Gastrocnemius medialis (tissue), 4 donors: Measurements from ENCODE around the gene TNNT1. TPM values are rescaled to one million over a fixed set of nuclear protein-coding genes. Genes with fewer than 3 reads are reported as not detected.

Source experiments
- ATAC-seq, 2 donors: fragments of 150-250 bp; one replicate each; pipeline ENCODE4 v1.9.1; 2016
- DNase-seq, 2 donors: peaks; one replicate each; pipeline ENCODE4 v3.0.0-alpha.2; 2019
- H3K27ac ChIP-seq, 4 donors: fragments of 200-600 bp; sonication (generic); 1 replicate in 1 of 4; 2 replicates in 3 of 4; pipeline ENCODE4 v1.5.1; 2016 to 2018; ENCODE audit warnings: mild to moderate bottlenecking in 2 of 4, moderate library complexity in 1 of 4
- H3K27me3 ChIP-seq, 3 donors: fragments of 200-600 bp; sonication (generic) in 2 of 3; 1 replicate in 1 of 3; 2 replicates in 2 of 3; pipeline versions ENCODE4 v1.5.1 to v1.6.0; 2016 to 2019; ENCODE audit warnings: mild to moderate bottlenecking in 1 of 3, moderate library complexity in 1 of 3
- H3K36me3 ChIP-seq, 2 donors: fragments of 200-600 bp; sonication (generic) in 1 of 2; one replicate each; pipeline ENCODE4 v1.5.1; 2017 to 2018
- H3K4me1 ChIP-seq, 2 donors: fragments of 200-600 bp; sonication (generic) in 1 of 2; one replicate each; pipeline ENCODE4 v1.5.1; 2016 to 2017; ENCODE audit warnings: mild to moderate bottlenecking in 2 of 2
- H3K4me3 ChIP-seq, 4 donors: fragments of 200-600 bp; sonication (generic) in 3 of 4; 1 replicate in 1 of 4; 2 replicates in 3 of 4; pipeline ENCODE4 v1.5.1; 2016 to 2019; ENCODE audit warnings: mild to moderate bottlenecking in 2 of 4
- H3K9me3 ChIP-seq, 3 donors: fragments of 200-600 bp; sonication (generic) in 2 of 3; 1 replicate in 1 of 3; 2 replicates in 2 of 3; pipeline ENCODE4 v1.5.1; 2016 to 2019
- CTCF ChIP-seq, 5 experiments: fragments of 450-650 bp in 3 of 5; fragments of 200-600 bp in 2 of 5; sonication (generic) in 2 of 5; IDR thresholded peaks in 4 of 5; conservative IDR thresholded peaks in 1 of 5; 1 replicate in 4 of 5; 2 replicates in 1 of 5; pipeline ENCODE4 v1.5.1; 2016 to 2019; ENCODE audit warnings: antibody characterized with exemption in 5 of 5, mild to moderate bottlenecking in 3 of 5, moderate library complexity in 3 of 5
- POLR2A ChIP-seq, 2 donors: fragments of 450-650 bp; IDR thresholded peaks; one replicate each; pipeline ENCODE4 v1.6.1; 2017; ENCODE audit warnings: antibody characterized with exemption in 2 of 2, mild to moderate bottlenecking in 2 of 2, moderate library complexity in 2 of 2
- in situ Hi-C, 4 donors: fragments of 200-750 bp; cut with MboI; loops; one replicate each; pipeline versions ENCODE4 v1.15.0 to v1.8.0; 2017; ENCODE audit warnings: low sequenced_read_pairs in 4 of 4
- intact Hi-C: fragments of 100-400 bp; cut with DNase I; formaldehyde crosslinking; loops from one replicate; pipeline ENCODE4 v1.15.1; 2023; ENCODE audit warnings: low total_unique reads
- total RNA-seq, 4 donors: library from RNA; depleted of rRNA; stranded (reverse); fragments of >200 nt; gene quantifications; one replicate each; pipeline versions ENCODE4 v1.1.0 to v1.2.3, GENCODE V29; 2016

TNNT1 gene
- total RNA-seq, 4 donors from 2014 or later, result 2,342 to 9,166 (median 6,627) TPM

DNA sequence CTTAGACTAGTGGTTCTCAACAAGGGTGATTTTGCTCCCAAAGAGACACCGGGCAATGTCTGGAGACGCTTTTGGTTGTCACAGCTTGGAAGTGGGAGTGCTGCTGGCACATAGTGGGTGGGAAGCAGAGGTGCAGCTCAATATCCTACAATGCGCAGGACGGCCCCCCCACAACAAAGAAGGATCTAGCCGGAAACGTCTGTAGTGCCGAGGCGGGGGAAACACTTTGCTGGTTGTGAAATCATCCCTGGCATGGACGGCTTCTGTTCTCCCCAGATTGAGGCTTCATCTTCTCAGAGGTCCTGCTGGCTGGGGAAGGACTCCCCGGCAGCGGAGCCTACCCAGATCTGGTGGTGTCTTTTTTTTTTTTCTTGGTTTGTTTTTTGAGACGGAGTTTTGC lies 44.5 kb upstream of the TNNT1 start:
- H3K4me1 ChIP-seq, result no peaks in the 10 kb centered on the region
- no peak overlapping the region for H3K27ac ChIP-seq
- no peak for DNase-seq
- intact Hi-C loops, result no loop called here
- no peak for ATAC-seq
- no peak for TF ChIP-seq POLR2A (IDR thresholded peaks at IDR 0.05)
- TF ChIP-seq CTCF (IDR thresholded peaks at IDR 0.05 in 4 of 5, conservative IDR thresholded peaks at IDR 0.05 in 1 of 5), result no peak
- in situ Hi-C loops, result no loop called here
- no peaks in the 10 kb centered on the region for H3K36me3 ChIP-seq
- H3K27me3 ChIP-seq, result peaks cover 0 to 4% (median 0%) of the 10 kb centered on the region in 3 donors
- H3K9me3 ChIP-seq, result no peaks in the 10 kb centered on the region
- no peak overlapping the region for H3K4me3 ChIP-seq

- no peak overlapping the region for H3K4me3 ChIP-seq
- TF ChIP-seq CTCF (IDR thresholded peaks at IDR 0.05 in 4 of 5, conservative IDR thresholded peaks at IDR 0.05 in 1 of 5) (no peak), POLR2A (IDR thresholded peaks at IDR 0.05) (no peak)
- in situ Hi-C loops, result no loop called here
- H3K36me3 ChIP-seq, result no peaks in the 10 kb centered on the region
- H3K9me3 ChIP-seq, result no peaks in the 10 kb centered on the region
- intact Hi-C loops, result no loop called here
- peaks cover 7 to 8% (median 8%) of the 10 kb centered on the region in 3 donors for H3K27me3 ChIP-seq
- H3K27ac ChIP-seq, result no peak overlapping the region
- DNase-seq (peak in 1 of 2 donors; percentile 33), ATAC-seq (peak in 1 of 2 donors; percentile 26)
- H3K4me1 ChIP-seq, result no peaks in the 10 kb centered on the region
Measured at GRCh38 chr19:55189403-55189835, 40.4 kb upstream of the TNNT1 start.

DNA sequence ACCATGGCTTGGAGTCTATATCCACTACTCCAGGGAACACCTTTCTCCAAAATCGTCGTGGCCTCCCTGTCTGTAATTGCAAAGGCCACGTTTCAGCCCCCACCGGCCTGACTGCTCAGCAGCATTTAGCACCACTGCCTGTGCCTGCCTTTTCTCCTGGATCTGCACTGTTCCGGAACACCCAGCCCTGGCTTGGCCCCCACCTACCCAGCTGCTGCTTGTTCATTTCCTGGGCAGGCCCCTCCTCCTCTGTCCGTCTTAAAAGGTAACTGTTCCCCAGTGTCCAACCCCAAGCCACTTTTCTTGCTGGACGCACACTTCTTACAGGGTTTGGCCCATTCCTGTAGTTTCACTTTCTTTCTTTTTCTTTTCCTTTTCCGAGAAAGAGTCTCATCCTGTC lies 39.6 kb upstream of the TNNT1 start:
- Histone ChIP-seq H3K27me3 (peaks cover 7 to 8% (median 8%) of the 10 kb centered on the region in 3 donors), H3K4me1 (no peaks in the 10 kb centered on the region), H3K36me3 (no peaks in the 10 kb centered on the region), H3K4me3 (no peak overlapping the region), H3K27ac (no peak overlapping the region), H3K9me3 (no peaks in the 10 kb centered on the region)
- DNase-seq, result no peak
- in situ Hi-C loops, result no loop called here
- no peak for ATAC-seq
- intact Hi-C loops, result no loop called here
- no peak for TF ChIP-seq CTCF (IDR thresholded peaks at IDR 0.05 in 4 of 5, conservative IDR thresholded peaks at IDR 0.05 in 1 of 5)
- TF ChIP-seq POLR2A (IDR thresholded peaks at IDR 0.05), result no peak

- H3K9me3 ChIP-seq, result no peaks in the 10 kb centered on the region
- DNase-seq (no peak), ATAC-seq (no peak)
- no peak overlapping the region for H3K4me3 ChIP-seq
- TF ChIP-seq CTCF (IDR thresholded peaks at IDR 0.05 in 4 of 5, conservative IDR thresholded peaks at IDR 0.05 in 1 of 5) (no peak), POLR2A (IDR thresholded peaks at IDR 0.05) (no peak)
- in situ Hi-C loops (no loop called here), intact Hi-C loops (no loop called here)
- no peaks in the 10 kb centered on the region for H3K4me1 ChIP-seq
- peaks cover 19 to 25% (median 25%) of the 10 kb centered on the region in 3 donors for H3K27me3 ChIP-seq
- no peak overlapping the region for H3K27ac ChIP-seq
- H3K36me3 ChIP-seq, result no peaks in the 10 kb centered on the region
Measured at GRCh38 chr19:55186080-55186479, 37.1 kb upstream of the TNNT1 start.

DNA sequence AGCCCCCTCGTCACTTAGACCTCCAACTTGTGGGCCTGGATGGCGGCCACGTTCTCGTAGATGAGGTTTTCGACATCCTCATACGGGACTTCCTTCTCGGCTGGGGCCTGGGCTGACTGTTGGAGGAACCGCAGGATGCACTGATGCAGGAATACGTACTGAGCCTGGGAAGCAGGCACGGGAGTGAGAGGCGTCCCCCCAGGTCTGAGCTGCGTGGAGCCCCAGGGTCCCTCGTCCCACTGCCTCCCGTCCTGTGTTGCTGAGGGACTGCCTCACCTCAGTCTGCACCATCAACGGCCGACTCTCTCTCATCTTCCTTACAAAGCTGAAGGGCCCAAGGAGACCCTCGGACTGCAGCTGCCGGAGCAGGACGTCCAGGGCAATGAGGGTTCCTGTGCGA lies 32.7 kb upstream of the TNNT1 start:
- ATAC-seq (no peak), DNase-seq (no peak)
- H3K4me1 ChIP-seq, result peaks cover 6 to 8% of the 10 kb centered on the region in 2 donors
- in situ Hi-C loops, result no loop called here
- no peak overlapping the region for H3K27ac ChIP-seq
- no peak overlapping the region for H3K4me3 ChIP-seq
- no peaks in the 10 kb centered on the region for H3K9me3 ChIP-seq
- intact Hi-C loops, result no loop called here
- H3K27me3 ChIP-seq, result peaks cover 62 to 66% (median 65%) of the 10 kb centered on the region in 3 donors
- no peak for TF ChIP-seq POLR2A (IDR thresholded peaks at IDR 0.05)
- TF ChIP-seq CTCF (IDR thresholded peaks at IDR 0.05 in 4 of 5, conservative IDR thresholded peaks at IDR 0.05 in 1 of 5), result no peak
- no peaks in the 10 kb centered on the region for H3K36me3 ChIP-seq
